ENCODE results near the gene BRICD5. TPM values are rescaled to one million over a fixed set of nuclear protein-coding genes. Genes with fewer than 3 reads are reported as not detected.

Gene BRICD5
- total and polyA plus RNA-seq, 3 experiments from 2014 or later: 0.14 to 10.9 (median 8.4) TPM

- no peak for DNase-seq
- H3K27me3 ChIP-seq (ENCODE audit: insufficient read depth, low read length, poor library complexity, severe bottlenecking): no peaks in the 10 kb centered on the region
- H3K27me3 Mint-ChIP-seq: no peaks in the 10 kb centered on the region
- H3K27ac Mint-ChIP-seq: no peak overlapping the region
- peaks cover 0 to 10% (median 0%) of the 10 kb centered on the region in 3 donors for H3K36me3 Mint-ChIP-seq
- no peak overlapping the region for H3K4me3 ChIP-seq (ENCODE audit: low read length)
- no peaks in the 10 kb centered on the region for H3K9me3 ChIP-seq (ENCODE audit: low read length)
- POLR2A ChIA-PET: no interaction called here
- no peaks in the 10 kb centered on the region for H3K9me3 Mint-ChIP-seq
- H3K4me1 Mint-ChIP-seq: peaks cover 0 to 19% (median 9%) of the 10 kb centered on the region in 3 donors
- H3K4me3 Mint-ChIP-seq: no peak overlapping the region
- H3K36me3 ChIP-seq (ENCODE audit: insufficient read depth, low read length): no peaks in the 10 kb centered on the region
- no peak overlapping the region for H3K27ac ChIP-seq (ENCODE audit: low read depth, low read length)
- H3K4me1 ChIP-seq (ENCODE audit: insufficient read depth, low read length): peaks cover 4% of the 10 kb centered on the region
- CTCF ChIA-PET: interaction anchor here (0.9 to 1.2 kb wide), 2 partner anchors 22 to 32 kb away, joined by 3 to 5 read pairs; no protein-coding TSS in a partner anchor
These were observed 48.0 kb downstream of the BRICD5 start for GRCh38 chr16:2162676-2163118.

- Histone ChIP-seq H3K27ac (ENCODE audit: low read depth, low read length) (no peak overlapping the region), H3K4me3 (ENCODE audit: low read length) (no peak overlapping the region), H3K9me3 (ENCODE audit: low read length) (no peaks in the 10 kb centered on the region), H3K4me1 (ENCODE audit: insufficient read depth, low read length) (peaks cover 11% of the 10 kb centered on the region), H3K36me3 (ENCODE audit: insufficient read depth, low read length) (no peaks in the 10 kb centered on the region), H3K27me3 (ENCODE audit: insufficient read depth, low read length, poor library complexity, severe bottlenecking) (no peaks in the 10 kb centered on the region)
- POLR2A ChIA-PET: interaction anchor here (0.6 kb wide), 1 partner anchor 107 kb away, joined by 4 read pairs; no protein-coding TSS in a partner anchor
- DNase-seq: no peak
- no peak overlapping the region for H3K27ac Mint-ChIP-seq
- H3K9me3 Mint-ChIP-seq: no peaks in the 10 kb centered on the region
- peaks cover 5 to 27% (median 15%) of the 10 kb centered on the region in 3 donors for H3K4me1 Mint-ChIP-seq
- CTCF ChIA-PET: interaction anchor here (0.9 kb wide), 1 partner anchor 33 kb away, joined by 3 read pairs; no protein-coding TSS in a partner anchor
- no peaks in the 10 kb centered on the region for H3K27me3 Mint-ChIP-seq
- peaks cover 0 to 9% (median 0%) of the 10 kb centered on the region in 3 donors for H3K36me3 Mint-ChIP-seq
- no peak overlapping the region for H3K4me3 Mint-ChIP-seq
These were observed 48.8 kb downstream of the BRICD5 start for GRCh38 chr16:2161911-2162310.

GRCh38 chr16:2160915-2161551 lies 49.6 kb downstream of the BRICD5 start:
- Histone ChIP-seq H3K27ac (ENCODE audit: low read depth, low read length) (no peak overlapping the region), H3K36me3 (ENCODE audit: insufficient read depth, low read length) (no peaks in the 10 kb centered on the region), H3K27me3 (ENCODE audit: insufficient read depth, low read length, poor library complexity, severe bottlenecking) (no peaks in the 10 kb centered on the region), H3K4me1 (ENCODE audit: insufficient read depth, low read length) (peaks cover 15% of the 10 kb centered on the region), H3K4me3 (ENCODE audit: low read length) (no peak overlapping the region), H3K9me3 (ENCODE audit: low read length) (no peaks in the 10 kb centered on the region)
- DNase-seq: no peak
- peak overlapping the region in 1 of 8 donors; percentile 81 for H3K27ac Mint-ChIP-seq
- peaks cover 0 to 4% (median 0%) of the 10 kb centered on the region in 3 donors for H3K36me3 Mint-ChIP-seq
- no peaks in the 10 kb centered on the region for H3K27me3 Mint-ChIP-seq
- no peaks in the 10 kb centered on the region for H3K9me3 Mint-ChIP-seq
- H3K4me3 Mint-ChIP-seq: no peak overlapping the region
- POLR2A ChIA-PET: no interaction called here
- CTCF ChIA-PET: no interaction called here
- peaks cover 14 to 36% (median 20%) of the 10 kb centered on the region in 3 donors for H3K4me1 Mint-ChIP-seq

Other genes starting within 250 kb of the BRICD5 start
- gene RPS2, start 246.0 kb downstream of the BRICD5 start, total RNA-seq: 1,000 to 10,000 TPM; 5,023 to 5,213 TPM
- gene RPS2, start 246.0 kb downstream of the BRICD5 start, polyA plus RNA-seq: 5,049 TPM
- not detected for gene RNF151, start 244.0 kb downstream of the BRICD5 start, total RNA-seq
- gene RNF151, start 244.0 kb downstream of the BRICD5 start, polyA plus RNA-seq: not detected
- 10 to 100 TPM; 74.6 to 78.0 TPM for gene TBL3, start 238.8 kb downstream of the BRICD5 start, total RNA-seq
- 62.9 TPM for gene TBL3, start 238.8 kb downstream of the BRICD5 start, polyA plus RNA-seq
- under 1 TPM; 0.47 to 0.48 TPM for gene NOXO1, start 229.4 kb downstream of the BRICD5 start, total RNA-seq
- not detected for gene NOXO1, start 229.4 kb downstream of the BRICD5 start, polyA plus RNA-seq
- 10 to 100 TPM; 41.7 to 50.1 TPM for gene GFER, start 226.7 kb downstream of the BRICD5 start, total RNA-seq
- 38.4 TPM for gene GFER, start 226.7 kb downstream of the BRICD5 start, polyA plus RNA-seq
- 1 to 10 TPM; 3.4 to 3.6 TPM for gene SYNGR3, start 220.9 kb downstream of the BRICD5 start, total RNA-seq
- gene SYNGR3, start 220.9 kb downstream of the BRICD5 start, polyA plus RNA-seq: 2.1 TPM
- gene ZNF598, start 201.0 kb downstream of the BRICD5 start, total RNA-seq: 10 to 100 TPM; 91.8 to 96.6 TPM
- 11.3 TPM for gene ZNF598, start 201.0 kb downstream of the BRICD5 start, polyA plus RNA-seq
- gene NPW, start 191.1 kb downstream of the BRICD5 start, total RNA-seq: 10 to 100 TPM in 1 of 2 experiments, 1 to 10 TPM in 1; 9.4 to 12.5 TPM
- not detected for gene NPW, start 191.1 kb downstream of the BRICD5 start, polyA plus RNA-seq
- gene NHERF2, start 184.0 kb downstream of the BRICD5 start, total RNA-seq: 1 to 10 TPM; 3.0 to 4.1 TPM
- gene NHERF2, start 184.0 kb downstream of the BRICD5 start, polyA plus RNA-seq: 0.51 TPM
- gene NTHL1, start 163.0 kb downstream of the BRICD5 start, total RNA-seq: 10 to 100 TPM; 28.7 to 29.5 TPM
- gene NTHL1, start 163.0 kb downstream of the BRICD5 start, polyA plus RNA-seq: 16.3 TPM
- 10 to 100 TPM; 79.3 to 86.3 TPM for gene TSC2, start 162.9 kb downstream of the BRICD5 start, total RNA-seq
- gene TSC2, start 162.9 kb downstream of the BRICD5 start, polyA plus RNA-seq: 46.4 TPM
- gene PKD1, start 75.0 kb downstream of the BRICD5 start, total RNA-seq: 10 to 100 TPM; 58.9 to 66.2 TPM
- 9.9 TPM for gene PKD1, start 75.0 kb downstream of the BRICD5 start, polyA plus RNA-seq
- gene RAB26, start 62.2 kb downstream of the BRICD5 start, total RNA-seq: under 1 TPM; 0.20 to 0.55 TPM
- gene RAB26, start 62.2 kb downstream of the BRICD5 start, polyA plus RNA-seq: 0.75 TPM
- 100 to 1,000 TPM; 102 to 106 TPM for gene TRAF7, start 55.1 kb downstream of the BRICD5 start, total RNA-seq
- gene TRAF7, start 55.1 kb downstream of the BRICD5 start, polyA plus RNA-seq: 7.3 TPM
- gene CASKIN1, start 14.3 kb downstream of the BRICD5 start, total RNA-seq: under 1 TPM; 0.13 to 0.24 TPM
- gene CASKIN1, start 14.3 kb downstream of the BRICD5 start, polyA plus RNA-seq: not detected
- gene MLST8, start 5.4 kb downstream of the BRICD5 start, total RNA-seq: 10 to 100 TPM; 75.4 to 76.8 TPM
- gene MLST8, start 5.4 kb downstream of the BRICD5 start, polyA plus RNA-seq: 30.8 TPM
- gene PGP, start 4.0 kb upstream of the BRICD5 start, total RNA-seq: 10 to 100 TPM; 27.3 to 30.9 TPM
- gene PGP, start 4.0 kb upstream of the BRICD5 start, polyA plus RNA-seq: 14.7 TPM
- 10 to 100 TPM; 28.9 to 29.8 TPM for gene E4F1, start 12.7 kb upstream of the BRICD5 start, total RNA-seq
- gene E4F1, start 12.7 kb upstream of the BRICD5 start, polyA plus RNA-seq: 16.5 TPM
- 1 to 10 TPM; 1.4 to 1.5 TPM for gene DNASE1L2, start 25.6 kb upstream of the BRICD5 start, total RNA-seq
- gene DNASE1L2, start 25.6 kb upstream of the BRICD5 start, polyA plus RNA-seq: not detected
- gene ECI1, start 40.7 kb upstream of the BRICD5 start, total RNA-seq: 10 to 100 TPM; 30.3 to 33.1 TPM
- 45.9 TPM for gene ECI1, start 40.7 kb upstream of the BRICD5 start, polyA plus RNA-seq
- 100 to 1,000 TPM; 367 to 382 TPM for gene RNPS1, start 57.3 kb upstream of the BRICD5 start, total RNA-seq
- gene RNPS1, start 57.3 kb upstream of the BRICD5 start, polyA plus RNA-seq: 312 TPM
- gene ABCA3, start 129.9 kb upstream of the BRICD5 start, total RNA-seq: 1 to 10 TPM; 7.0 to 7.9 TPM
- 4.1 TPM for gene ABCA3, start 129.9 kb upstream of the BRICD5 start, polyA plus RNA-seq
- 10 to 100 TPM; 30.5 to 30.8 TPM for gene CCNF, start 218.6 kb upstream of the BRICD5 start, total RNA-seq
- gene CCNF, start 218.6 kb upstream of the BRICD5 start, polyA plus RNA-seq: 2.6 TPM
- 10 to 100 TPM; 32.1 to 34.2 TPM for gene TEDC2, start 249.2 kb upstream of the BRICD5 start, total RNA-seq
- gene TEDC2, start 249.2 kb upstream of the BRICD5 start, polyA plus RNA-seq: 0.56 TPM

Measured in CD8-positive, alpha-beta memory T cell (primary cell).